WERI-Rb-1 (cell line): ENCODE results near the gene ITGB4.

Experiments used
- DNase-seq: peaks from one replicate; pipeline ENCODE4 v3.0.0-alpha.2; 2020
- H3K27ac ChIP-seq: fragments of 250-450 bp; sonication (Bioruptor Pico); 2 replicates; pipeline ENCODE4 v1.5.1; 2020; ENCODE audit warnings: mild to moderate bottlenecking, moderate library complexity
- H3K27me3 ChIP-seq: fragments of 250-450 bp; sonication (Bioruptor Pico); 2 replicates; pipeline ENCODE4 v1.5.1; 2021; ENCODE audit warnings: mild to moderate bottlenecking, low read depth, moderate library complexity; ENCODE audit not compliant: insufficient read depth, severe bottlenecking
- H3K36me3 ChIP-seq: fragments of 250-450 bp; sonication (Bioruptor Pico); 2 replicates; pipeline ENCODE4 v1.5.1; 2020; ENCODE audit warnings: mild to moderate bottlenecking, moderate library complexity
- H3K4me3 ChIP-seq: 2 replicates; pipeline ENCODE4 v1.5.1; 2011; ENCODE audit warnings: low read depth, mild to moderate bottlenecking, control low read depth, low read length
- H3K9me3 ChIP-seq: fragments of 250-450 bp; sonication (Bioruptor Pico); 2 replicates; pipeline ENCODE4 v1.5.1; 2021; ENCODE audit warnings: mild to moderate bottlenecking, moderate library complexity; ENCODE audit not compliant: severe bottlenecking
- TF ChIP-seq, protein P1 (sequence below): IDR thresholded peaks from 2 replicates; pipeline ENCODE4 v1.5.1; 2011; ENCODE audit warnings: low read depth, mild to moderate bottlenecking, control low read depth, inconsistent platforms, low read length

The ITGB4 gene

DNA sequence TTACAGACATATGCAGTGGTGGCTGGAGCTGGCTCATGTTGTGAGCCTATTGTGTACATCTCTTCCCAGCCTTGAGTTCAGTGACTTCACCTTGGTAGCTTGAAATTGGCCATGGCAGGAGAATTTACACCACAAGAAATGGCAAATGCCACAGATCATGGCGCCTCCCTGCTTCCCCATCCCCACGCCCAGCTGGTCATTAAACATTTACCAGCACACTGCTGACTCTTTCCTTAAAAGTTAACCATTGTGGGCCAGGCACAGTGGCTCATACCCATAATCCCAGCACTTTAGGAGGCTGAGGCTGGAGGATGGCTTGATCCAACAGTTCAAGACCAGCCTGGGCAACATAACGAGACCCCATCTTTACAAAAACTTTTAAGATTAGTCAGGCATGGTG lies 22.6 kb upstream of the ITGB4 start:
- no peaks in the 10 kb centered on the region for H3K27me3 ChIP-seq
- no peak overlapping the region for H3K27ac ChIP-seq
- DNase-seq, result no peak
- H3K9me3 ChIP-seq, result no peaks in the 10 kb centered on the region
- H3K36me3 ChIP-seq, result peaks cover 77% of the 10 kb centered on the region
- TF ChIP-seq, protein P1, sequence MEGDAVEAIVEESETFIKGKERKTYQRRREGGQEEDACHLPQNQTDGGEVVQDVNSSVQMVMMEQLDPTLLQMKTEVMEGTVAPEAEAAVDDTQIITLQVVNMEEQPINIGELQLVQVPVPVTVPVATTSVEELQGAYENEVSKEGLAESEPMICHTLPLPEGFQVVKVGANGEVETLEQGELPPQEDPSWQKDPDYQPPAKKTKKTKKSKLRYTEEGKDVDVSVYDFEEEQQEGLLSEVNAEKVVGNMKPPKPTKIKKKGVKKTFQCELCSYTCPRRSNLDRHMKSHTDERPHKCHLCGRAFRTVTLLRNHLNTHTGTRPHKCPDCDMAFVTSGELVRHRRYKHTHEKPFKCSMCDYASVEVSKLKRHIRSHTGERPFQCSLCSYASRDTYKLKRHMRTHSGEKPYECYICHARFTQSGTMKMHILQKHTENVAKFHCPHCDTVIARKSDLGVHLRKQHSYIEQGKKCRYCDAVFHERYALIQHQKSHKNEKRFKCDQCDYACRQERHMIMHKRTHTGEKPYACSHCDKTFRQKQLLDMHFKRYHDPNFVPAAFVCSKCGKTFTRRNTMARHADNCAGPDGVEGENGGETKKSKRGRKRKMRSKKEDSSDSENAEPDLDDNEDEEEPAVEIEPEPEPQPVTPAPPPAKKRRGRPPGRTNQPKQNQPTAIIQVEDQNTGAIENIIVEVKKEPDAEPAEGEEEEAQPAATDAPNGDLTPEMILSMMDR, result no peak
- no peak overlapping the region for H3K4me3 ChIP-seq

DNA sequence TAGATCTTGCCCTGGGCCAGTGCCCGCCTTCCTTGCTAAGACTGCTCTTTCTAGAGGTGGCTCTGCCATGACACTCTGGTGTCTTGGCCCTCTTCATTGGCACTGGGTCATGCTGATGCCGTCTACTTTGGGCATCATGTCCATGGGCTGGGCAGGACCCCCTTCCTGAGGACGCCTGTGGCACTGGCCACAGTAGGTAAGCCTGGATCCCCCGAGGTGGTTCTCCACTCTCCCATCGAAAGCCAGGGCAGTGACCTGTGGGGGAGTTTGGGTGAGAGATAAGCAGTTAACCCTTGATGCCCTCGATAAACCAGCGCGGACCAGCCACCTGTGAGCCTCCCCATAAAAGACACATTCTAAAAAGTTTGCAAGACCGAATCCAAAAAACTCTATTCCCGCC lies 20.0 kb upstream of the ITGB4 start:
- no peak overlapping the region for H3K4me3 ChIP-seq
- H3K27ac ChIP-seq, result no peak overlapping the region
- H3K27me3 ChIP-seq, result no peaks in the 10 kb centered on the region
- TF ChIP-seq, protein P1, result no peak
- no peak for DNase-seq
- H3K9me3 ChIP-seq, result no peaks in the 10 kb centered on the region
- peaks cover 79% of the 10 kb centered on the region for H3K36me3 ChIP-seq

- TF ChIP-seq, protein P1, result no peak
- no peak overlapping the region for H3K4me3 ChIP-seq
- no peaks in the 10 kb centered on the region for H3K27me3 ChIP-seq
- no peak for DNase-seq
- H3K27ac ChIP-seq, result no peak overlapping the region
- peaks cover 84% of the 10 kb centered on the region for H3K36me3 ChIP-seq
- no peaks in the 10 kb centered on the region for H3K9me3 ChIP-seq
These were observed 18.1 kb upstream of the ITGB4 start for GRCh38 chr17:75703191-75703590.

DNA sequence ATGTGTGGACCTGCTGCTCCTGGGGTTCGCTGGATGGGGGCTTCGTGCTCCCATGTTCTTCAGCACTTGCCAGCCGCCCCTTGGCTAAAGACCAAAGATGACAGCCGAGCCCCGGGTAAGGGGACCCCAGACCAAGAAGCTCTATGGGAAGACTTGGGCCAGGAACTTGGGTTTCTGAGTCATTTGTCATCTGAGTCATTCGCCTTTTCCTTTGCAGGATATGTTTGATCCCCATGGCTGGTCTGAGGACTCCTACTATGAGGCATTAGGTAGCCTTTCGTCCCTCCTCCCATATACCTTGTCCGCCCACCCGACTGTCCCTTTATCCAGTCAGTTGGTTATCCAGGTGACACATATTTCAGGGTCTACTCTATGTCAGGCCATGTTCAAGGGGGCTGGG lies 17.7 kb upstream of the ITGB4 start:
- peaks cover 88% of the 10 kb centered on the region for H3K36me3 ChIP-seq
- H3K27ac ChIP-seq, result no peak overlapping the region
- no peak for DNase-seq
- H3K9me3 ChIP-seq, result no peaks in the 10 kb centered on the region
- no peak overlapping the region for H3K4me3 ChIP-seq
- TF ChIP-seq, protein P1, result no peak
- H3K27me3 ChIP-seq, result no peaks in the 10 kb centered on the region

DNA sequence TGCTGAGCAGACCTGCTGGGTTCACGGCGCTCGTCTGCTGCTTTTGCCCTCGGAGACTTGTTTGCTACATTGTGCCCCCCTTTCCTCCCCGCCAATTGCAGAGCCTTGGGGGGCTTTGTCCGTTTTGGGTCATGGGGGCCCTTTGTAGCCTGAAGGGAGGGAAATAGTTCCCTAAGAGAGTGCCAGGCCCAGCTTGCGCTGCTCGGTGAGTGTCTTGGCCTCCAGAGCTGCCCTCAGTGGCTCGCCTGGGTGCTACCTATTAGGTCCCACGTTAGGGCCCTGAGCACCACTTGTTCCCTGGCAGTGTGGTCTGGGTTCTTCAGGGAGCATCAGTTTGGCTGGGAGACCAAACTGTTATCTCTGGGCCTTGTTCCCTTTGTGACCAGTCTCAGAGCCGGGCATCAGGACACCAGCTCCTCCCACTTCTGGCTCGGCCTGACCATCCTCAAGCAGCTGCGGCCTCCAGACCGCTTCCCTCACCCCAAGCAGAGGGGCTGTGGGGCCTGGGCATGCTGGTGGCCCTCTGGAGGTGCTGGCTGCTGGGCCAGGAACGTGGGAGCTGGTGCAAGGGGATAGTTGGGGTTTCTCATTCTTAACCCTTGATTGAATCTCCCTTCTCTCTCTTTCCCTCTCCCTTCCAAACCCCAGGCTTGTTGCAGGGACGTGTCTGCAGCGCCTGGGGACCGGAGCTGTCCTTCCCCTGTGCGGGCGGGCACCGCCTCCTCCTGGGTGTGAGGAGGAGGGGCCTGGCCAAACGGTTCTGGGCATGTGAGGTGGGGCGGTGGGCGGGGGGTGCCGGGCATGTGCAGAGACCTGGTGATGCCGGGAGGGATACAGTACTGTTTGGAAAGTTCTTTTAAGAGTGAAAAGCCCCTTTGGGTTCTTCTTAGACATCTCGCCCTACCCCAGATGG lies 16.0 kb upstream of the ITGB4 start:
- Histone ChIP-seq H3K27me3 (no peaks in the 10 kb centered on the region), H3K36me3 (peaks cover 87% of the 10 kb centered on the region), H3K4me3 (no peak overlapping the region), H3K27ac (no peak overlapping the region), H3K9me3 (no peaks in the 10 kb centered on the region)
- DNase-seq, result no peak
- TF ChIP-seq, protein P1, result no peak
